K562 (cell line): ENCODE results near the gene TNIK. TPM values are rescaled to one million over a fixed set of nuclear protein-coding genes. Genes with fewer than 3 reads are reported as not detected.

Experiments used
- CHCHD3 ChIP-seq: fragments of 250-450 bp; sonication (Bioruptor Pico); IDR thresholded peaks from 2 replicates; pipeline ENCODE4 v2.1.2; 2022; ENCODE audit warnings: mild to moderate bottlenecking
- PRPF4 ChIP-seq: fragments of 200-400 bp; formaldehyde crosslinking; IDR thresholded peaks from one replicate; pipeline ENCODE4 v1.6.1; 2017; ENCODE audit warnings: low read length, low read depth, mild to moderate bottlenecking; ENCODE audit not compliant: insufficient read depth, poor library complexity, severe bottlenecking
- SPI1 ChIP-seq: IDR thresholded peaks from 2 replicates; pipeline ENCODE4 v1.6.1; 2011; ENCODE audit warnings: low read depth, low read length, control low read depth, borderline replicate concordance
- TAF1 ChIP-seq: IDR thresholded peaks from 2 replicates; pipeline ENCODE4 v1.6.1; 2011; ENCODE audit warnings: mild to moderate bottlenecking, low read length, moderate library complexity; ENCODE audit not compliant: insufficient read depth, control insufficient read depth, severe bottlenecking; ENCODE audit errors: extremely low read depth
- polyA plus RNA-seq, 8 experiments: library from polyadenylated mRNA; depleted of rRNA in 4 of 8; stranded (reverse) in 5 of 8; unstranded in 3 of 8; fragments of >200 nt; fragmentation: Nextera tagmentation in 2 of 8; fragmentation: Illumina TruSeq in 1 of 8; extraction: Ambion mirVana in 2 of 8; extraction: Trizol in 1 of 8; gene quantifications; 2 replicates each; pipeline versions ENCODE4 v1.2.1 to v1.2.3, GENCODE V29; 2011 to 2014; ENCODE audit warnings: inconsistent platforms in 1 of 8, missing spikeins in 1 of 8
- total RNA-seq, 7 experiments: library from RNA; depleted of rRNA in 6 of 7; stranded (reverse); fragments of >200 nt in 6 of 7; fragmentation: Illumina TruSeq in 2 of 7; extraction: Trizol in 2 of 7; gene quantifications; 2 replicates each; pipeline versions ENCODE4 v1.2.1 to v1.2.3, GENCODE V29; 2011 to 2021; ENCODE audit warnings: low replicate concordance in 1 of 7
- TF ChIP-seq, protein P1 (sequence below), 2 experiments: fragments of 450-650 bp in 1 of 2; sonication (generic) in 1 of 2; formaldehyde crosslinking in 1 of 2; IDR thresholded peaks; 2 replicates each; pipeline versions ENCODE4 v1.7.1 to v1.9.0; 2016 to 2022; ENCODE audit warnings: inconsistent platforms in 1 of 2, mild to moderate bottlenecking in 1 of 2, missing genetic modification reagents in 1 of 2
- TF ChIP-seq, protein P2 (sequence below): fragments of 200-600 bp; sonication (generic); IDR thresholded peaks from one replicate; pipeline ENCODE4 v1.6.1; 2012; ENCODE audit warnings: mild to moderate bottlenecking, low read depth, low read length, inconsistent platforms

The TNIK gene
- total and polyA plus RNA-seq, 9 of the 15 experiments (the other 6 are each of a cell fraction or from before 2014, with no cell fraction given) = 6.6 to 39.0 (median 24.7) TPM

GRCh38 chr3:171472552-171472951 is 12.3 kb upstream of the TNIK start (continued):
- TF ChIP-seq, protein P1, sequence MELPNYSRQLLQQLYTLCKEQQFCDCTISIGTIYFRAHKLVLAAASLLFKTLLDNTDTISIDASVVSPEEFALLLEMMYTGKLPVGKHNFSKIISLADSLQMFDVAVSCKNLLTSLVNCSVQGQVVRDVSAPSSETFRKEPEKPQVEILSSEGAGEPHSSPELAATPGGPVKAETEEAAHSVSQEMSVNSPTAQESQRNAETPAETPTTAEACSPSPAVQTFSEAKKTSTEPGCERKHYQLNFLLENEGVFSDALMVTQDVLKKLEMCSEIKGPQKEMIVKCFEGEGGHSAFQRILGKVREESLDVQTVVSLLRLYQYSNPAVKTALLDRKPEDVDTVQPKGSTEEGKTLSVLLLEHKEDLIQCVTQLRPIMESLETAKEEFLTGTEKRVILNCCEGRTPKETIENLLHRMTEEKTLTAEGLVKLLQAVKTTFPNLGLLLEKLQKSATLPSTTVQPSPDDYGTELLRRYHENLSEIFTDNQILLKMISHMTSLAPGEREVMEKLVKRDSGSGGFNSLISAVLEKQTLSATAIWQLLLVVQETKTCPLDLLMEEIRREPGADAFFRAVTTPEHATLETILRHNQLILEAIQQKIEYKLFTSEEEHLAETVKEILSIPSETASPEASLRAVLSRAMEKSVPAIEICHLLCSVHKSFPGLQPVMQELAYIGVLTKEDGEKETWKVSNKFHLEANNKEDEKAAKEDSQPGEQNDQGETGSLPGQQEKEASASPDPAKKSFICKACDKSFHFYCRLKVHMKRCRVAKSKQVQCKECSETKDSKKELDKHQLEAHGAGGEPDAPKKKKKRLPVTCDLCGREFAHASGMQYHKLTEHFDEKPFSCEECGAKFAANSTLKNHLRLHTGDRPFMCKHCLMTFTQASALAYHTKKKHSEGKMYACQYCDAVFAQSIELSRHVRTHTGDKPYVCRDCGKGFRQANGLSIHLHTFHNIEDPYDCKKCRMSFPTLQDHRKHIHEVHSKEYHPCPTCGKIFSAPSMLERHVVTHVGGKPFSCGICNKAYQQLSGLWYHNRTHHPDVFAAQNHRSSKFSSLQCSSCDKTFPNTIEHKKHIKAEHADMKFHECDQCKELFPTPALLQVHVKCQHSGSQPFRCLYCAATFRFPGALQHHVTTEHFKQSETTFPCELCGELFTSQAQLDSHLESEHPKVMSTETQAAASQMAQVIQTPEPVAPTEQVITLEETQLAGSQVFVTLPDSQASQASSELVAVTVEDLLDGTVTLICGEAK (IDR thresholded peaks at IDR 0.05) = no peak
- TF ChIP-seq, protein P1 (CRISPR knock-in tag; IDR thresholded peaks at IDR 0.05) = no peak
- TF ChIP-seq CHCHD3 (CRISPR knock-in tag) (no peak), TAF1 (no peak), SPI1 (no peak), PRPF4 (no peak)
- TF ChIP-seq, protein P2, sequence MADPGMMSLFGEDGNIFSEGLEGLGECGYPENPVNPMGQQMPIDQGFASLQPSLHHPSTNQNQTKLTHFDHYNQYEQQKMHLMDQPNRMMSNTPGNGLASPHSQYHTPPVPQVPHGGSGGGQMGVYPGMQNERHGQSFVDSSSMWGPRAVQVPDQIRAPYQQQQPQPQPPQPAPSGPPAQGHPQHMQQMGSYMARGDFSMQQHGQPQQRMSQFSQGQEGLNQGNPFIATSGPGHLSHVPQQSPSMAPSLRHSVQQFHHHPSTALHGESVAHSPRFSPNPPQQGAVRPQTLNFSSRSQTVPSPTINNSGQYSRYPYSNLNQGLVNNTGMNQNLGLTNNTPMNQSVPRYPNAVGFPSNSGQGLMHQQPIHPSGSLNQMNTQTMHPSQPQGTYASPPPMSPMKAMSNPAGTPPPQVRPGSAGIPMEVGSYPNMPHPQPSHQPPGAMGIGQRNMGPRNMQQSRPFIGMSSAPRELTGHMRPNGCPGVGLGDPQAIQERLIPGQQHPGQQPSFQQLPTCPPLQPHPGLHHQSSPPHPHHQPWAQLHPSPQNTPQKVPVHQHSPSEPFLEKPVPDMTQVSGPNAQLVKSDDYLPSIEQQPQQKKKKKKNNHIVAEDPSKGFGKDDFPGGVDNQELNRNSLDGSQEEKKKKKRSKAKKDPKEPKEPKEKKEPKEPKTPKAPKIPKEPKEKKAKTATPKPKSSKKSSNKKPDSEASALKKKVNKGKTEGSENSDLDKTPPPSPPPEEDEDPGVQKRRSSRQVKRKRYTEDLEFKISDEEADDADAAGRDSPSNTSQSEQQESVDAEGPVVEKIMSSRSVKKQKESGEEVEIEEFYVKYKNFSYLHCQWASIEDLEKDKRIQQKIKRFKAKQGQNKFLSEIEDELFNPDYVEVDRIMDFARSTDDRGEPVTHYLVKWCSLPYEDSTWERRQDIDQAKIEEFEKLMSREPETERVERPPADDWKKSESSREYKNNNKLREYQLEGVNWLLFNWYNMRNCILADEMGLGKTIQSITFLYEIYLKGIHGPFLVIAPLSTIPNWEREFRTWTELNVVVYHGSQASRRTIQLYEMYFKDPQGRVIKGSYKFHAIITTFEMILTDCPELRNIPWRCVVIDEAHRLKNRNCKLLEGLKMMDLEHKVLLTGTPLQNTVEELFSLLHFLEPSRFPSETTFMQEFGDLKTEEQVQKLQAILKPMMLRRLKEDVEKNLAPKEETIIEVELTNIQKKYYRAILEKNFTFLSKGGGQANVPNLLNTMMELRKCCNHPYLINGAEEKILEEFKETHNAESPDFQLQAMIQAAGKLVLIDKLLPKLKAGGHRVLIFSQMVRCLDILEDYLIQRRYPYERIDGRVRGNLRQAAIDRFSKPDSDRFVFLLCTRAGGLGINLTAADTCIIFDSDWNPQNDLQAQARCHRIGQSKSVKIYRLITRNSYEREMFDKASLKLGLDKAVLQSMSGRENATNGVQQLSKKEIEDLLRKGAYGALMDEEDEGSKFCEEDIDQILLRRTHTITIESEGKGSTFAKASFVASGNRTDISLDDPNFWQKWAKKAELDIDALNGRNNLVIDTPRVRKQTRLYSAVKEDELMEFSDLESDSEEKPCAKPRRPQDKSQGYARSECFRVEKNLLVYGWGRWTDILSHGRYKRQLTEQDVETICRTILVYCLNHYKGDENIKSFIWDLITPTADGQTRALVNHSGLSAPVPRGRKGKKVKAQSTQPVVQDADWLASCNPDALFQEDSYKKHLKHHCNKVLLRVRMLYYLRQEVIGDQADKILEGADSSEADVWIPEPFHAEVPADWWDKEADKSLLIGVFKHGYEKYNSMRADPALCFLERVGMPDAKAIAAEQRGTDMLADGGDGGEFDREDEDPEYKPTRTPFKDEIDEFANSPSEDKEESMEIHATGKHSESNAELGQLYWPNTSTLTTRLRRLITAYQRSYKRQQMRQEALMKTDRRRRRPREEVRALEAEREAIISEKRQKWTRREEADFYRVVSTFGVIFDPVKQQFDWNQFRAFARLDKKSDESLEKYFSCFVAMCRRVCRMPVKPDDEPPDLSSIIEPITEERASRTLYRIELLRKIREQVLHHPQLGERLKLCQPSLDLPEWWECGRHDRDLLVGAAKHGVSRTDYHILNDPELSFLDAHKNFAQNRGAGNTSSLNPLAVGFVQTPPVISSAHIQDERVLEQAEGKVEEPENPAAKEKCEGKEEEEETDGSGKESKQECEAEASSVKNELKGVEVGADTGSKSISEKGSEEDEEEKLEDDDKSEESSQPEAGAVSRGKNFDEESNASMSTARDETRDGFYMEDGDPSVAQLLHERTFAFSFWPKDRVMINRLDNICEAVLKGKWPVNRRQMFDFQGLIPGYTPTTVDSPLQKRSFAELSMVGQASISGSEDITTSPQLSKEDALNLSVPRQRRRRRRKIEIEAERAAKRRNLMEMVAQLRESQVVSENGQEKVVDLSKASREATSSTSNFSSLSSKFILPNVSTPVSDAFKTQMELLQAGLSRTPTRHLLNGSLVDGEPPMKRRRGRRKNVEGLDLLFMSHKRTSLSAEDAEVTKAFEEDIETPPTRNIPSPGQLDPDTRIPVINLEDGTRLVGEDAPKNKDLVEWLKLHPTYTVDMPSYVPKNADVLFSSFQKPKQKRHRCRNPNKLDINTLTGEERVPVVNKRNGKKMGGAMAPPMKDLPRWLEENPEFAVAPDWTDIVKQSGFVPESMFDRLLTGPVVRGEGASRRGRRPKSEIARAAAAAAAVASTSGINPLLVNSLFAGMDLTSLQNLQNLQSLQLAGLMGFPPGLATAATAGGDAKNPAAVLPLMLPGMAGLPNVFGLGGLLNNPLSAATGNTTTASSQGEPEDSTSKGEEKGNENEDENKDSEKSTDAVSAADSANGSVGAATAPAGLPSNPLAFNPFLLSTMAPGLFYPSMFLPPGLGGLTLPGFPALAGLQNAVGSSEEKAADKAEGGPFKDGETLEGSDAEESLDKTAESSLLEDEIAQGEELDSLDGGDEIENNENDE = no peak
